Measurements from ENCODE around the gene TIMM50. TPM values are rescaled to one million over a fixed set of nuclear protein-coding genes. Genes with fewer than 3 reads are reported as not detected.
A peak's percentile ranks its signal among the peaks of the same experiment; 100 is the strongest.

Gene TIMM50
- total and polyA plus RNA-seq, 2 of the 13 experiments (the other 11 are each of a cell fraction or from before 2014, with no cell fraction given), result 91.1 to 92.5 TPM

DNA sequence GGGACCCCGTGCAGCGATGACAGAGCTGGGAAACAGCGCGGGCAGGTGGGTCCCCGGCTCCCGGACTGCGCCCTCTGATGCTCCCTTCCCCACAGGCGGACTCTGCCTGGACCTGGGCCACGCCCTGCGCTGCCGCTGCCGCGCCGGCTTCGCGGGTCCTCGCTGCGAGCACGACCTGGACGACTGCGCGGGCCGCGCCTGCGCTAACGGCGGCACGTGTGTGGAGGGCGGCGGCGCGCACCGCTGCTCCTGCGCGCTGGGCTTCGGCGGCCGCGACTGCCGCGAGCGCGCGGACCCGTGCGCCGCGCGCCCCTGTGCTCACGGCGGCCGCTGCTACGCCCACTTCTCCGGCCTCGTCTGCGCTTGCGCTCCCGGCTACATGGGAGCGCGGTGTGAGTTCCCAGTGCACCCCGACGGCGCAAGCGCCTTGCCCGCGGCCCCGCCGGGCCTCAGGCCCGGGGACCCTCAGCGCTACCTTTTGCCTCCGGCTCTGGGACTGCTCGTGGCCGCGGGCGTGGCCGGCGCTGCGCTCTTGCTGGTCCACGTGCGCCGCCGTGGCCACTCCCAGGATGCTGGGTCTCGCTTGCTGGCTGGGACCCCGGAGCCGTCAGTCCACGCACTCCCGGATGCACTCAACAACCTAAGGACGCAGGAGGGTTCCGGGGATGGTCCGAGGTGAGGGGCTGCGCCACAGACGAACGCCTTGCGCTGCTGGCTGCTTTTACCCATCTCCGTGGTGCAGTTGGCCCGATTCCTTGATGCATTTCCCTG is 26.5 kb downstream of the TIMM50 start (continued):
- TF ChIP-seq CHD4 (IDR thresholded peaks at IDR 0.05; ENCODE audit: borderline replicate concordance, low read length), result no peak
- TF ChIP-seq, protein P1, sequence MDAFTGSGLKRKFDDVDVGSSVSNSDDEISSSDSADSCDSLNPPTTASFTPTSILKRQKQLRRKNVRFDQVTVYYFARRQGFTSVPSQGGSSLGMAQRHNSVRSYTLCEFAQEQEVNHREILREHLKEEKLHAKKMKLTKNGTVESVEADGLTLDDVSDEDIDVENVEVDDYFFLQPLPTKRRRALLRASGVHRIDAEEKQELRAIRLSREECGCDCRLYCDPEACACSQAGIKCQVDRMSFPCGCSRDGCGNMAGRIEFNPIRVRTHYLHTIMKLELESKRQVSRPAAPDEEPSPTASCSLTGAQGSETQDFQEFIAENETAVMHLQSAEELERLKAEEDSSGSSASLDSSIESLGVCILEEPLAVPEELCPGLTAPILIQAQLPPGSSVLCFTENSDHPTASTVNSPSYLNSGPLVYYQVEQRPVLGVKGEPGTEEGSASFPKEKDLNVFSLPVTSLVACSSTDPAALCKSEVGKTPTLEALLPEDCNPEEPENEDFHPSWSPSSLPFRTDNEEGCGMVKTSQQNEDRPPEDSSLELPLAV (CRISPR knock-in tag; conservative IDR thresholded peaks at IDR 0.05; ENCODE audit: low read depth), result peak; percentile 94
- no peak for TF ChIP-seq SUZ12 (IDR thresholded peaks at IDR 0.05; ENCODE audit: low read depth, low read length)
- no peak for TF ChIP-seq PITX1 (CRISPR knock-in tag; IDR thresholded peaks at IDR 0.05)
- TF ChIP-seq SRSF9 (IDR thresholded peaks at IDR 0.05; ENCODE audit: borderline replicate concordance, insufficient read depth, low read depth, low read length, poor library complexity, severe bottlenecking), result no peak
- no peak for TF ChIP-seq ZBTB3 (CRISPR knock-in tag; IDR thresholded peaks at IDR 0.05; ENCODE audit: borderline replicate concordance, low read depth)
- TF ChIP-seq TOPORS (CRISPR knock-in tag; IDR thresholded peaks at IDR 0.05), result peak; percentile 94
- TF ChIP-seq RFX5 (IDR thresholded peaks at IDR 0.05; ENCODE audit: low read depth, low read length), result no peak
- TF ChIP-seq, protein P2, sequence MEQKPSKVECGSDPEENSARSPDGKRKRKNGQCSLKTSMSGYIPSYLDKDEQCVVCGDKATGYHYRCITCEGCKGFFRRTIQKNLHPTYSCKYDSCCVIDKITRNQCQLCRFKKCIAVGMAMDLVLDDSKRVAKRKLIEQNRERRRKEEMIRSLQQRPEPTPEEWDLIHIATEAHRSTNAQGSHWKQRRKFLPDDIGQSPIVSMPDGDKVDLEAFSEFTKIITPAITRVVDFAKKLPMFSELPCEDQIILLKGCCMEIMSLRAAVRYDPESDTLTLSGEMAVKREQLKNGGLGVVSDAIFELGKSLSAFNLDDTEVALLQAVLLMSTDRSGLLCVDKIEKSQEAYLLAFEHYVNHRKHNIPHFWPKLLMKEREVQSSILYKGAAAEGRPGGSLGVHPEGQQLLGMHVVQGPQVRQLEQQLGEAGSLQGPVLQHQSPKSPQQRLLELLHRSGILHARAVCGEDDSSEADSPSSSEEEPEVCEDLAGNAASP (CRISPR knock-in tag; IDR thresholded peaks at IDR 0.05; ENCODE audit: borderline replicate concordance), result no peak
- peak; percentile 93 for TF ChIP-seq ZNF329 (CRISPR knock-in tag; IDR thresholded peaks at IDR 0.05; ENCODE audit: low read depth)
- peak; percentile 99 for TF ChIP-seq ZNF883 (CRISPR knock-in tag; IDR thresholded peaks at IDR 0.05; ENCODE audit: not compliant biosample characterization)
- TF ChIP-seq, protein P3, sequence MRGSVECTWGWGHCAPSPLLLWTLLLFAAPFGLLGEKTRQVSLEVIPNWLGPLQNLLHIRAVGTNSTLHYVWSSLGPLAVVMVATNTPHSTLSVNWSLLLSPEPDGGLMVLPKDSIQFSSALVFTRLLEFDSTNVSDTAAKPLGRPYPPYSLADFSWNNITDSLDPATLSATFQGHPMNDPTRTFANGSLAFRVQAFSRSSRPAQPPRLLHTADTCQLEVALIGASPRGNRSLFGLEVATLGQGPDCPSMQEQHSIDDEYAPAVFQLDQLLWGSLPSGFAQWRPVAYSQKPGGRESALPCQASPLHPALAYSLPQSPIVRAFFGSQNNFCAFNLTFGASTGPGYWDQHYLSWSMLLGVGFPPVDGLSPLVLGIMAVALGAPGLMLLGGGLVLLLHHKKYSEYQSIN (CRISPR knock-in tag; IDR thresholded peaks at IDR 0.05; ENCODE audit: borderline replicate concordance), result no peak
- peak; percentile 96 for TF ChIP-seq BORCS8-MEF2B (CRISPR knock-in tag; IDR thresholded peaks at IDR 0.05)
- no peak for TF ChIP-seq CC2D1A (CRISPR knock-in tag; IDR thresholded peaks at IDR 0.05)
- no peak for TF ChIP-seq ARNTL (CRISPR knock-in tag; IDR thresholded peaks at IDR 0.05)
- TF ChIP-seq SAP130 (CRISPR knock-in tag; IDR thresholded peaks at IDR 0.05; ENCODE audit: low read depth), result peak; percentile 27; the same call in 1 of the 2 replicates
- TF ChIP-seq GATAD2A (CRISPR knock-in tag; IDR thresholded peaks at IDR 0.05), result no peak
- no peak for TF ChIP-seq ZC3H4 (CRISPR knock-in tag; IDR thresholded peaks at IDR 0.05; ENCODE audit: borderline replicate concordance)
- TF ChIP-seq SALL1 (CRISPR knock-in tag; IDR thresholded peaks at IDR 0.05), result peak; percentile 85

All from HepG2 (cell line).